ENCODE results near the gene C5AR1.

Gene C5AR1

DNA sequence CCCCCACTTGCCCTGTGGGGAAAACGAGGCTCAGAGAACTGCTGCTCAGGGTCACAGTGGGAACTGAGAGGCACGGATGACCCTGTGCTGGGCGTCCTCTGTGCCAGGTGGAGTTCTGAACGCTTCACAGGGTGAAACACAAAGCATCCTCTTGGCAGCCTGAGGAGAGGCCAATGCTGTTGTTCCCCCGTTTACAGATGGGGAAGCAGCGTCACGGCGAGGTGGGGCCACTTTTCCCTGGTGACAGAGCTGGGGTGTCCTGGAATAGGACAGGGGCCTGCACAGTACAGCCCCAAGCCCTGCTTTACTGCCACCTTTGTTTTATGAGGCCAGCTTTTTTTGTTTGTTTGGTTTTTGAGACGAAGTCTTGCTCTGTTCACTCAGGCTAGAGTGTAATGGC is 61.6 kb downstream of the C5AR1 start:
- no peak for DNase-seq

Data from DMS79 treated with DMSO at 0.1 percent for 48 hours (cell line).